IPS DF 4.7 (cell line): ENCODE results near the gene ANO9.

Experiments used
- DNase-seq: peaks from one replicate; pipeline ENCODE4 v3.0.0-alpha.2; 2013; ENCODE audit warnings: low spot score; ENCODE audit errors: extremely low read depth

The ANO9 gene

DNA sequence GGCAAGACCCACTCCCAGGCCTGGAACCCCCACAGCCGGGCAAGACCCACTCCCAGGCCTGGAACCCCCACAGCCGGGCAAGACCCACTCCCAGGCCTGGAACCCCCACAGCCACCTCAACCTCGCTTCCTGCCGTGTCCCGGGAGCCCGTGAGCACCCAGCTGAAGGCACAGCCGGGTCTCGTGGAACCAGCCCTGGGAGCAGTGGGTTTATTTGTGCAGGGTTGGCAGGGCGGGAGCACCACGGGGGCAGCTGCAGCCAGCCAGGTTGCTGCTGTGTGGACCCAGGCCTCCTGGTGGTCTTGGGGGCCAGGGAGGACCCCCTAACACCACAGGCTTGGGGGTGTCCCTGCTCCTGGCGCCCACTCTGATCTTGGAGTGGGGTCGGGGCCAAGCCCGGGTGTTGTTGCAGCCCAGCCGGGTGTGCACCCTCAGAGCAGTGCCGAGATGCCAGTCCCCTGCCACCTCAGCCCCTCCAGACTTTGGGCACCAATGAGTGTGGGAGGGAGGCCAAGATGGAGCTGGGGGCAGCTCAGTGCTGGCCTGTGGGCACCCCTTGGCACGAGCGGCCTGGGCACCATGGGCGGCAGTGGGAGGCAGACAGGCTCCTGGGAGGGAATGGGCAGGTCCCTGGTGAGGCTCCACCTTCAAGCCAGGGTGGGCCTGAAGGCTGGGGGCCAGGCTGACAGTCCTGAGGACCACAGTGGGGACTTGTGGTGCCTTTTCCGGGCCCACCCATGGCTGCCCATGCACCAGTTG is 56.0 kb downstream of the ANO9 start:
- no peak for DNase-seq

DNA sequence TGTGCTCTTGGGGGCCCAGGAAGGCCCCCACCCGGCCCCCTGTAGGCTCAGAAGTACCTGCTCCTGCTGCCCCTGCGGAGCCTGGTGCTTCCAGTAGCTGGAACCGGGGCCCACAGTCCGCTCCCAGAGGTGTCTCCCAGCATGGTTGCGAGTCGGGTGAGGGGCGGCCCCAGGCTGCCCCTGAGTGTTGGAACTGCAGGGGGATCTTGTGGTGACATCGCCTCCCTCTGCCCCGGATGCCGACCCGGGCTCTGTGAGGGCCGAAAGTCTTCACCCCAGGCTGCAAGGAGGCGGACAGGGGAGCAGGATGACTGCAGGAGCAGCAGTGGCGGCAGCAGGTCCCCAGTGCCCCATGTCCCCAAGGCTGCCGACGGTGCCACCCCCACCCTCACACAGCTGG is 57.3 kb downstream of the ANO9 start:
- DNase-seq, result no peak

DNA sequence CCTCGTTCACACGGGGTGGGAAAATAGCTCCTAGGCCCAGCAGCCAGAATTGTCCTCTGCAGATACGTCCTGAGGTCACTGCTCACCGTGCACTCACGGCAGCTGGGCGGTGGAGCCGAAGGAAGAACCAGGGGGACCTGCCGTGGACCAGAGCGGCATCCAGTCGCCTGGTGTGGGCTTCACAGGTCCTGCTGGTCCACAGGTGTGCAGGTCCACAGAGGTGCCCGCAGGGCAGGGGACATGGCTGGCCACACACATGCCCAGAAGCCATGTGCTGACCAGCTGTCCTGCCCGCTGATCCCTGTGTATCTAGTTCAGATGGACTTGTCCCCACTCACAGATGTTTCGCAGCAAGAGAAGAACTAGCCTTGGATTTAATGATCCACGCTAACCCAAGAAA is 58.4 kb downstream of the ANO9 start:
- no peak for DNase-seq

DNA sequence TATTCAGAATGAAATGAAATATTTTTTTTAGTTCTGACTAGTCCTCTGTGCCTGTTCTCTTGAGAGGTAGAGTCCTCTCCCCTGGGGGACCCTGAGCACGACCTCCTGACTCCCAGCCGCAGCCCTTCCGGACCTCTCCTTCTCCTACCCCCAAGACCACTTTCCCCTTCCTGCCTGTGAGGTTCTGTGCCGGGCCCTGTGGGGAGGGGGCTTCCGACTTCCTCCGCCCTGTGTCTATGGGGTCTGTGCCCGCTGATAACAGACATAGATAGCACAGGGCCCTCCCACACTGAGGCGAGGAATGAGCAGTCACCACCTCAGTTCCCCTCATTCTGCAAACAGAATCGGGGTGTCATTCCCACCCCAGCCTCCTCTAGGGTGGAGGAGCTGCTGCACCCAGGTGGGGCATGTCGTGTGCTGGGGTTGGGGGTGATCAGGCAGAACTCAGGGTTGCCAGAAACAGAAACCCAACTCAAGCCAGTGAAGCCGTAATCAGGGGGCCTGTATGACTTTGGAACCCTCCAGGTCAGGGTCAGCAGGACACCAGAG is 59.7 kb downstream of the ANO9 start:
- no peak for DNase-seq

DNA sequence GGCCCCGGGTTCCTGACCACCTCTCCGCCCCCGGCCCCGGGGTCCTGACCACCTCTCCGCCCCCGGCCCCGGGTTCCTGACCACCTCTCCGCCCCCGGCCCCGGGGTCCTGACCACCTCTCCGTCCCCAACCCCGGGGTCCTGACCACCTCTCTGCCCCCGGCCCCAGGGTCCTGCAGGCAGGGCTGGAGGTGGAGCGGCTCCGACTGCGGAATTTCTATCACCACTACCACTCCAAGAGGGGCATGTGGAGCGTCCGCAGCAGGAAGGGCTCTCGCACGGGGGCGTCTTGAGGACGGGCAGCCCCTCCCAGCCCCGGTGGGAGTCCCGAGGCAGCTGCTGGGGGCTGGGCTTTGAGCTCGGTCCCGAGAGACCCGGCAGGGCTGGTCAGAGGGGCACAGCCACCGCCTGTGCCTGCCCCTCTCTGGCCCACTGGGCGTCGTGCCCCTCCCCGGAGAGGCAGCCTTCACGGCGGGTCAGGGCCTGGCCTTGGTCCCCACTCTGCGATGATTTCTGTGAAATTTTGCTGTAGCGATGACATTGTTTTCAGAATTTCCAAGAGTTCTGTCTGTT is 60.2 kb downstream of the ANO9 start:
- DNase-seq, result no peak

DNA sequence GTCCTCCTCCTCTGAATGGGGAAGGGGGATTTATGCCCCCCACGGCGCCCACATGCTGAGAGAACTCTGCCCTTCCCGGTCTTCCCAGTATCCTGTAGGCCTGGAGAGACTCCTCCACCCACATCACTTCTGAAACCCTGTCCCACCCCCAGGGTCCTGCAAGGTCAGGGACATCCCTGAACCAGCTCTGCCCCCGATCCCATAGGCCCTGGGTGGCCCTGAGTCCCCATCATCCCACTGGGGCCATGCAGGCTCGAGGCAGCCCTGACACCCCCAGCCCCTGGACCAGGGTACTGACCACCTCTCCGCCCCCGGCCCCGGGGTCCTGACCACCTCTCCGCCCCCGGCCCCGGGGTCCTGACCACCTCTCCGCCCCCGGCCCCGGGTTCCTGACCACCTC is 60.8 kb downstream of the ANO9 start:
- no peak for DNase-seq

DNA sequence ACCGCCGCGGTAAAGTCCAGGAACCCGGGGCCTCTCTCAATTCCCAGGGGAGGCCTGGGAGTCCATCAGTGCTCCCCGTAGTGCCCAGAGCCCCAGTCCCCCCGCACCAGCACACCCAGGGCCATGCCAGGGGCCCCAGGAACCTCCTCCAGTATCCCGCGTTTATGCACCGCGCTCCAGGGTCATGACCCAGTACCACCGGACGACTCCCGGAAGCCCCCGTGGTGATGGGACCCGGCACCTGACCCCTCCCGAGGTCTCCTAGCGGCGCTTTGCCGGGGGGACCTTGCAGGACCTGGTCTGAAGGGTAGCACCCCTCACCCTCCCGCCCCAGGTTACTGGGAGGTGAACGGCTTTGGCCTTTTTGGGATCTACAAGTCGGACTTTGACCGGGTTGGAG is 61.3 kb downstream of the ANO9 start:
- no peak for DNase-seq

DNA sequence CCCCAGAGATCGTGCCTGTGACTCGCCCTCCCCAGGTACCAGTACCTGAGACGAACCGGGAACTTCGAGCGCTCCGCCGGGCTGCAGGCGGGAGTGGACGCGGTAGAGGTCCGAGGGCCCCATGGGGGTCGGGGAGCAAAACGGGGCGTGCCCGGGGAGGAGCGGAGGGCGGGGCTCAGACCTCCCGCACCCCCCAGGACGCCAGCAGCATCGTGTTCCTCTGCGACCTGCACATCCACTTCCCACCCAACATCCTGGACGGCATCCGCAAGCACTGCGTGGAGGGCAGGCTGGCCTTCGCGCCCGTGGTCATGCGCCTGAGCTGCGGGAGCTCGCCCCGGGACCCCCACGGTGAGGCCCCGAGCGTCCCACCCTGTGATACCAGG is 61.7 kb downstream of the ANO9 start:
- DNase-seq, result no peak

DNA sequence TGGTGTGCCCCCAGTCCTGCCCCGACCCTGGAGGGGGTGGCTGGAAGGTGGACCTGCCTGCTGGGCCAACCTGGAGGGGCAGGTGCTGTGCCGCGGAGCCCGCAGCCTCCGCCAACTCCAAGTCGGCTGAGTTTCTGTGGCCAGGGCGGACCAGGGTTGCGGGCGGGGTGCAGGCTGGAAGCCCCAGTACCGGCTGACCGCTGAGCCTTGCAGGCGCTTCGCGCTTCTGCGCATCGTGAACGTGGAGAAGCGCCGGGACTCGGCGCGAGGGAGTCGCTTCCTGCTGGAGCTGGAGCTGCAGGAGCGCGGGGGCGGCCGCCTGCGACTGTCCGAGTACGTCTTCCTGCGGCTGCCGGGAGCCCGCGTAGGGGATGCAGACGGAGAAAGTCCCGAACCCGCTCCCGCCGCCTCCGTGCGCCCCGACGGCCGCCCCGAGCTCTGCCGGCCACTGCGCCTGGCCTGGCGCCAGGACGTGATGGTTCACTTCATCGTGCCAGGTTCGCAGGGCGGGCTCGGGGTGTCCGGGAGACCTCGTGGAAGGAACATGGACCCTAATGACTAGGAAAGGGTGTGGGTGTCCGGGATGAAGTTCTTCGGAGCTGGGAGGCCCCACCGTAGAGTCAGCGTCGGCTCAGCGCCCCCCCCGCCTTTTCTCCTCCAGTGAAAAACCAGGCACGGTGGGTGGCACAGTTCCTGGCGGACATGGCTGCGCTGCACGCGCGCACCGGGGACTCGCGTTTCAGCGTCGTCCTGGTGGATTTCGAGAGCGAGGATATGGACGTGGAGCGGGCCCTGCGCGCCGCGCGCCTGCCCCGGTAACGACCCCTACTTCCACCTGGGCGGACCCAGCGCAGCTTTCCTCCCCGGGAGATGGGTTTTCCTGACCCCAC is 62.4 kb downstream of the ANO9 start:
- no peak for DNase-seq

DNA sequence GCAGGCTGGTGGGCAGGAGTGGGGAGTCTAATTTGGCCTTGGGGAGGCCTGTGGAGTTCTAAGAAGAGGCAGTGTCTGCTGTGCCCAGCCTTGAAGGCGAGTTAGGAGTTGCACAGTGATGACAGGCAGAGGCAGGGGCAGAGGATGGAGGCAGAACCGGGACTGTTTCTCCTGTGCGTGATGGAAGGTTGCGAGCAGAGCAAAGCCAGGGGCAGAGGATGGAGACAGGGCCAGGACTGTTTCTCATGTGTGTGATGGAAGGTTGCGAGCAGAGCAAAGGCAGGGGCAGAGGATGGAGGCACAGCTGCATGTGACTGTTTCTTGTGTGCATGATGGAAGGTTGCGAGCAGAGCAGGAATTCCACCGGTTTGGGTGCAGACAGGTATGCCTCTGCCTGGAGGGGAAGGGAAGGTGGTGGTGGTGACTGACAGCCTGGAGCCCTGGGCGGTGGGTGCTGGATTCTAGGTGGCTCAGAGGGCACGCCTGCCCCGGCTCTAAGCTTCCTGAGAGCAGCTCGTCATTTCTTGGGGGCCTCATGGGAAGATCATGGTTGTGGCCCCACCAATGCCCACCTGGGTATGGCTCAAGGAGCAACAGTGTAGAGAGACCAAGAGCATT is 63.8 kb downstream of the ANO9 start:
- no peak for DNase-seq

DNA sequence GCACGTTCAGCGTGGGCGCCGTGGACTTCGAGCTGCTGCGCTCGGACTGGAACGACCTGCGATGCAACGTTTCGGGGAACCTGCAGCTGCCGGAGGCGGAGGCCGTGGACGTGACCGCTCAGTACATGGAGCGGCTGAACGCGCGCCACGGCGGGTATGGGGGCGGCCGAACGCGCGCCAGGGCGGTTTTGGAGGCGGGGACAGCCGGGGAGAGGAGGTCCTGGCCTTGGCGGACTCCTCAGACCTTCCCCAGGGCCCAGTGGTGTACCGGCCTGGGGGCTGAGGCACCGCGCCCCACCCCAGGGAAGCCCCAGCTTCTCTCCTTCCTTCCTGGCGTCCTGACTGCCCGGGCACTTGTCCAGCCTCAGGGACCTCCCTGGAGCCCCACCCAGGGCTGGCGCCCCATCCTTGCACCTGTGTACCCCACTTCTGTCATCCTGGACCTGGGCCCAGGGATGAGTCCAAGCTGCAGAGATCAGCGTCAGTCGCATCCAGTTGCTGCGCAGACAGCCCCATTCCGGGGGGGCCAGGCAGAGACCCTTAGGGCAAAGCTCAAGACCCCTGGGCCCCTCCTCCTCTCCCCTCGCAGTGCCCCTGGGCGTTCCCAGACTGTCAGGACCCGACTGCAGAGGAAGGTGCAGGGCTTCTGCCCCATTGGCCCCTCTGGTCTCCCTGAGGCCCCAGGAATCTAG is 64.5 kb downstream of the ANO9 start:
- no peak for DNase-seq

DNA sequence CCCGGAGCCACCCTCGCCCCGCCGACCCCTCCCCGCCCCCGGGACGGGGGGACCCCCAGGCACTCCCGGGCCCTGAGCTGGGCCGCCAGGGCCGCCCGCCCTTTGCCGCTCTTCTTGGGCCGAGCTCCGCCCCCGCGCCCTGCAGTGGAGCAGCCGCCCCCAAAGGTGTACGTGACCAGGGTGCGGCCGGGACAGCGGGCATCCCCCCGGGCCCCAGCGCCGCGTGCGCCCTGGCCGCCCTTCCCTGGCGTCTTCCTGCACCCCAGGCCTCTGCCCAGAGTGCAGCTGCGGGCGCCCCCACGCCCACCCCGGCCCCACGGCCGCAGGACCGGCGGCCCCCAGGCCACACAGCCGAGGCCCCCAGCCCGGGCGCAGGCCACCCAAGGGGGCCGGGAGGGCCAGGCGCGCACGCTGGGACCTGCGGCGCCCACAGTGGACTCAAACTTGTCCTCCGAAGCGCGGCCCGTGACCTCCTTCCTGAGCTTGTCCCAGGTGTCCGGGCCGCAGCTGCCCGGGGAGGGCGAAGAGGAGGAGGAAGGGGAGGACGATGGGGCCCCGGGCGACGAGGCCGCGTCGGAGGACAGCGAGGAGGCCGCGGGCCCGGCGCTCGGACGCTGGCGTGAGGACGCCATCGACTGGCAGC is 65.2 kb downstream of the ANO9 start:
- DNase-seq, result no peak

DNA sequence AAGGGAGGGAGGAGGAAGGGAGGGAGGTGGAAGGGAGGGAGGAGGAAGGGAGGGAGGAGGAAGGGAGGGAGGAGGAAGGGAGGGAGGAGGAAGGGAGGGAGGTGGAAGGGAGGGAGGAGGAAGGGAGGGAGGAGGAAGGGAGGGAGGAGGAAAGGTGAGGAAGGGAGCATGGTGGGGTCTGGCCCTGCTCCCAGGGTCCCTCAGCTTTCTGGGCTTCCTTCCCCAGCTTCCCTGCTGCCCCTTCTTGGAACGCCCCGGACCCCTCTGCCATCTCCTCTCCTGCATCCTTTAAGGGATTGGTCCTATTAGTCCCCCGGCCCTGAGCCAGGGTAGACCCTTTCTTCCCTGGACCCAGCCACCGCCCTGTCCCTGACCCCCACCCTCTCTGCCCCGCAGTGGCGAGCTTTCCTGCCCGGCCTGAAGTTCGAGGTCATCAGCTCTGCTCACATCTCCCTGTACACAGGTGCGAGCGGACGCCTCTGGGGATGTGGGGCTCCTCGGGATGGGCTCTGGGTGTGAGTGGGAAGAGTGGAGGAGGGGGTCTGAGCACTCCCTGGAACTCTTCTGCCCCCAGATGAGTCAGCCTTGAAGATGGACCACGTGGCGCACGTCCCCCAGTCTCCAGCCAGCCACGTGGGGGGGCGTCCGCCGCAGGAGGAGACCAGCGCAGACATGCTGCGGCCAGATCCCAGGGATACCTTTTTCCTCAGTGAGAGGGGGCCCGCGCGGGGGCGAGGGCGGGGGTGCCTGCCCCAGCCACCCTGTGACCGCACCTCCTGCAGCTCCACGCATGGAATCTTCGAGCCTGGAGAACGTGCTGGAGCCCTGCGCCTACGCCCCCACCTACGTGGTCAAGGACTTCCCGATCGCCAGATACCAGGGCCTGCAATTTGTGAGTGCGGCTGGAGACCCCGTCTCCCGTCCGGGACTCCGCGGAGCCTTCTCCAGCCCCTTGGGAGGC is 66.5 kb downstream of the ANO9 start:
- no peak for DNase-seq

DNA sequence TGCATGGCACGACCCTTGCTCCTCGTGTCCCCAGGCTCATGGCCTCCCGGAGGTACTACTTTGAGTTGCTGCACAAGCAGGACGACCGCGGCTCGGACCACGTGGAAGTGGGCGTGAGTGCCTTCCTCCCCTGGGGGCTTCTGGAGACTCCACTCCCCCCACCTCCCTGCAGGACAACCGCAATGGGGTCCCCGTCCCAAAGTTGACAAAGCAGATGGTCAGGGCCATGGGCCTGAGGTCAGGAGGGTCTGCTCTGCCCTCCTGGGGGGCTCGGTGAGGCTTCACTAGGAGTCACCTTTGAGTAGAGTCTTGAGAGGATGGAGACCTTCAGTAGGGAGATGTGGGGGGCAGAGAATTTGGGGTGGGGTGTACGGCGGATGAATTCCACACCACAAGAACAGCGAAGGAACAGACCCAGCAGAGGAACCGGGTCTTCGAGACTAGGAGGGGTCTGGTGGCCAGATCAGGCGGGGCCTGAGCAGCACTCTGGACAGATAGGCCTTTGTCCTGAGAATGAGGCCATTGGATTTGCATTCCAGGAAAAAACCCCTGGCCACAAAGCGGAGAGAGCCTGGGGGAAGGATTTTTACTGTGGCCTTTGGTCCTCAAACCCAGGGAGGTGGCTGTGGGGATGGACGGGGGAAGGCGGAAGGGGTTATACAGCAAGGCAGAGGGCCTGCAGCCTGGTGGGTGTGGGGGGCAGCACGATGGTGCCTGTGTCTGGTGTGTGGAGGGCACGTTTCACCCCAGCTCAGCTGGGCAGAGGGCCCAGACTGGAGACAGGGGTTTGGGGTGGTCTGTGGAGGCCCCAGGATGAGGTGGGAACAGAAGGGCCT is 67.9 kb downstream of the ANO9 start:
- no peak for DNase-seq

DNA sequence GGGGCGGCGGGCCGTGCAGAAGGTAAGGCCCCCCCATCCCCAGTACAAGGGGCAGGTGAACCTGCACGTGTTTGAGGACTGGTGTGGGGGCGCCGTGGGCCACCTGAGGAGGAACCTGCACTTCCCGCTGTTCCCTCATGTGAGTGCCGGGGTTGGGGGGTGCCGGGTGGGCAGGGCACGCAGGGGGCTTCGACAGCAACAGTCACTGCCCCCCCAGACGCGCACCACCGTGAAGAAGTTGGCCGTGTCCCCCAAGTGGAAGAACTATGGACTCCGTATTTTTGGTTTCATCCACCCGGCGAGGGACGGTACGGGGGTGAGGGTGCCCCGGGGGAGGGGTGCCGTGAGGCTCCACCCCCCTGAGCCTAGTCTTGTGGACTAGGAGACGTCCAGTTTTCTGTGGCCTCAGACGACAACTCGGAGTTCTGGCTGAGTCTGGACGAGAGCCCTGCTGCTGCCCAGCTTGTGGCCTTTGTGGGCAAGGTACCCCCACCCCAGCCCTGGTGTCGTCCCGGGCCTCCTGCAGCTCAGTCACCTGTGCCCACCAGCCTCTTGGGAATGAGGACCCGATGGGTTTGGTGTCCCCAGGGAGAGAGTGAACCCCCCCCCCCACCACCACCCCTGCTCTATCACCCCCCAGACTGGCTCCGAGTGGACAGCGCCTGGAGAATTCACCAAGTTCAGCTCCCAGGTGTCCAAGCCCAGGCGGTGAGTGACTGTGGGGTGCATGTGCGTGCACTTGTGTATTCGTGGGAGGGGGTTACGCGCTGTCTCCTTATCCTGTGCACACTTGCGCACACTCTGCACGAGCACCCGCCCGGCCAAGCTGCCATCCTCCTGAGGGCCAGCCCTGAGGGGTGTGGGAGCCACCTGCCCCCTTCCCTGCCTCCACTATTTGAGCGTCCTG is 68.7 kb downstream of the ANO9 start:
- DNase-seq, result no peak

DNA sequence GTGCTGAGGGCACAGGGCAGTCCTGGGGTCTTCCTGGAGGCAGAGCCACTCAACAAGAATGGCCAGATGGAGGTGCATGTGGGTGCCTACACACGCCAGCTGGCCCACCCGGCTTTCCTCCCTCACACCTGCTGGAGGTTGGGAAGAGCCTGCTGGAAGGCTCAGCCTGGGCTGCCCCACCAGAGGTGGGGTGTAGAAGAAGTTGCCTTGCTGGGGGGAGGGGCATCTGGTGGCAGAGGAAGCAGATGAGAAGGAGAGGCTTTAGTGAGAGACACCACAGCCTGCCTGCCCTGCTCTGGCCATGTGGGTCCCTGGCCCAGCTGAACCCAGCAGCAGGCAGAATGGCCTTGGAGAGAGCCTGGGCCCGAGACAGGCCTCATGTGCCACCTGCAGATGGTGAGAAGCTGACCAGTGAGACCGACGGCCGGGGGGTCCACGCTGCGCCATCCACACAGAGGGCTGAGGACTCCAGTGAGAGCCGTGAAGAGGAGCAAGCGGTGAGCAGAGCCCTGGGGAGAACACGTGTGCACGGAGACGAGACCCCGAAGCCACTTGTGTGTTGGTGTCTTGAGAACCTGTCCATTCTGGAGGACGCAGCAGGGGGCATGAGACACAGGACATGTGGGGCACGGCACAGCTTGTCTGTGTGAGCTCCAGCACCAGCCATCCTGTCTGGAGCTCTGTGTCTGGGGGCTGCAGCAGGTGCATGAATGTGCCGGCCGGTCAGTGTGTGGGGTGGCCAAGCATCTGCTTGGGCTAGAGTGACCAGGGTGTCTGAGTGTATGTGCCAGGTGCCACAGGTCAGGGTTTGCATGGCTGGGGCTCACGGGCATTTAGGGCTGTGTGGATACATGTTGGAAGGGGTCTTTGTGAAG is 69.9 kb downstream of the ANO9 start:
- DNase-seq, result no peak

DNA sequence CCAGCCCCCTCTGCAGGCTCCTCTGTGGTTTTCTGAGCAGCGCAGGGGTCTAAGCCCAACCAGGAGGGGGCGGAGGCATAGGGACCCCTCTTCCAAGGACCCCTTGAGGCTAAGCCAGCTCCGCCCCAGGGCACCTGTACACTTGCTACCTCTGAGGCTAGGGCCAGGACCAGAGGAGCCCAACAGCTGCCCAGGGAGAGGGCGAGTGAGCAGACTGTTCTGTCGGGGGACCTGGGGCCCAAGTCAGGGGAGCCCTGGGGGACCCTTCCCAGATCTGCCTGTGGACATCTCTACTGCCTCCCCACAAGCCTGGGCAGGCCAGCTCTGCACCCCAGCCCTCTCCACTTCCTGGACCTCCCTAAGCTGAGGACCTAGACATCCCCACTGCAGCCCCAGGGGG is 70.8 kb downstream of the ANO9 start:
- no peak for DNase-seq
